ENCODE results near the gene THAP4.

The THAP4 gene

GRCh38 chr2:241637795-241638660 is 1.1 kb upstream of the THAP4 start:
- no peak for DNase-seq

- no peak for DNase-seq
These were observed 558 bp downstream of the THAP4 start for GRCh38 chr2:241636182-241637017.

- no peak for DNase-seq
These were observed 1.2 kb downstream of the THAP4 start for GRCh38 chr2:241635756-241636155.

GRCh38 chr2:241633561-241633960 is 3.4 kb downstream of the THAP4 start:
- no peak for DNase-seq

- no peak for DNase-seq
These were observed 4.3 kb downstream of the THAP4 start for GRCh38 chr2:241632478-241633325.

- DNase-seq = no peak
These were observed 7.1 kb downstream of the THAP4 start for GRCh38 chr2:241629762-241630435.

GRCh38 chr2:241627675-241628074 is 9.3 kb downstream of the THAP4 start:
- DNase-seq = no peak

- no peak for DNase-seq
These were observed 16.6 kb downstream of the THAP4 start for GRCh38 chr2:241620419-241620769.

- DNase-seq = no peak
These were observed 17.1 kb downstream of the THAP4 start for GRCh38 chr2:241619597-241620418.

GRCh38 chr2:241618829-241619228 is 18.1 kb downstream of the THAP4 start:
- DNase-seq = no peak

GRCh38 chr2:241618296-241618805 is 18.6 kb downstream of the THAP4 start:
- DNase-seq = no peak

- DNase-seq = no peak
These were observed 19.4 kb downstream of the THAP4 start for GRCh38 chr2:241617431-241618154.

GRCh38 chr2:241616168-241617125 is 20.5 kb downstream of the THAP4 start:
- DNase-seq = no peak

GRCh38 chr2:241615522-241616052 is 21.4 kb downstream of the THAP4 start:
- no peak for DNase-seq

GRCh38 chr2:241615041-241615440 is 21.9 kb downstream of the THAP4 start:
- DNase-seq = no peak

- no peak for DNase-seq
These were observed 23.8 kb downstream of the THAP4 start for GRCh38 chr2:241613017-241613780.

GRCh38 chr2:241612156-241613016 is 24.6 kb downstream of the THAP4 start:
- DNase-seq = no peak

All from GOT3 (cell line).